ENCODE results near the gene MSRB3.
"Not testable (repeated sequence)": the region's sequence is repeated elsewhere in the genome, so short reads cannot be mapped to it uniquely, and the experiment has no call there.

Gene MSRB3

DNA sequence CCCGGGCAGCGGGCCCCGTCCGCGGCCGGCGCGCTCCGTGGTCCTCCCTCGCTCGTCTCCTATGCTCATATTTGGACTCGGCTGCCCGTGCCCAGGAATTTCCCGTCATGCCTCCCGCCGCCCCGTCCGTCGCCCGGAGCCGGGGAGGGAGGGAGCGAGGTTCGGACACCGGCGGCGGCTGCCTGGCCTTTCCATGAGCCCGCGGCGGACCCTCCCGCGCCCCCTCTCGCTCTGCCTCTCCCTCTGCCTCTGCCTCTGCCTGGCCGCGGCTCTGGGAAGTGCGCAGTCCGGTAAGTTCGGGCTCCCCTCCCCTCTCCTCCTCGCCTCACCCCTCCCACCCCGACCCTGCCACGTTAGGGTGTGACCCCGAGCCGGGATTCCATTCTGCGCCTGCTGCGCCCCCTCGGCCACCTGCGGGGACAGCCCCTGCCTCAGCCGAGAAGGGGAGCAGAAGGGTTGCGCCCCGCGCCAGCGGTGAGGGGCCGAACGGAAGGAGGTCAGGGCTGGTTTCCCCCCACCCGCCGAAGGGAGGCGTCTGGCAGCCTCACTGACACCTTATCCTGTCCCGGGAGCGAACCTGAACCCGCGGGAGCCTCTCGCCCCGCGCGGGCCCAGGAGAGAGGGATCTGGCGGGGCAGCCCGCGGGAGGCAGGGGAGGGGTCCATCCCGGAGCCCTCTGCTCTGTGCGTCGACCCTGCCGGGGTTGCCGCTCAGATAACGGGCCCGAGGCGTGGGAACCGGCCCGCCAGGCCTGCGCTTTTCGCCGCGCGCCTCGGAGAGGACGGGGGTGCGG, at the start of gene MSRB3:
MSRB3 (plus strand) TSS at position 108 of the 793 bp plus-strand sequence. CDS start 29,897 bp downstream, outside the sequence.
- DNase-seq, result no peak

DNA sequence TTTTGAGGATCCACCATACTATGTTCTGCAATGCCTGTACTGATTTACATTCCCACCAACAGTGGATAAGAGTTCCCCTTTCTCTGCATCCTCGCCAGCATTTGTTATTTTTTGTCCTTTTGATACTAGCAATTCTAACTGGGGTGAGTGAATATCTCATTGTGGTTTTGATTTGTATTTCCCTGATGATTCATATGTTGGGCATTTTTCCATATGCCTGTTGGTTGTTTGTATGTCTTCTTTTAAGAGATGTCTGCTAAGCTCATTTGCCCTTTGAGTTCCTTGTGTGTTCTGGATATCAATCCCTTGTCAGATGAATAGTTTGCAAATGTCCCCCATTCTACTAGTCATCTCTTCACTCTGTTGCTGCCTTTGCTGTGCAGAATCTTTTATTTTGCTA, 49.0 kb upstream of the MSRB3 start:
- no peak for DNase-seq

DNA sequence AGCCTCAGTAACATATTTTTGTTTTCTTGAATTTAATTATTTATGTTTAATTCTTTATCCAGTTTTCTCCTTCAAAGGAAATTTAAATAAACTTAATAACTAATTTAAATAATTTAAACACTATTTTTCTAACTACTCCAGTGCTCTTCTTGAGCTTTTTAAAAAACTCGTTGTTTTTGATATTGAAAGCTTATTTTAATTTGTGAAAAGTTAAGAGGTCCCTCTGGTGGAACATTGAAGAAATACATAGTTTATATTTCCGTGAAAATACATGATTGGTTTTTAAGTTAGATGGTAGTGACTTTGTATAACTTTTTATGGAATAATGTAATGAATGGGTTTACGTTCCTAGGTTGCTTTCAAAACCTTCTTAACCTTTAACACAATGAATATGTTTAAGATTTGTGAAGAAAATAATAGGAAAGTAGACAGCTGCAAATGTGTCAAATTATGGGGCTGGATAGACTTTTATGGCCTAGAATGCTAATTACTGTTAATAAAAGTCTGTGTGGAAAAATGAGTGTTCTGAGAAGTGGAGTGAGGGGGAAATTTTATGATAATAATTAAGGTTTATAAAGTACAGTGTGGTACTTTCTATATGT, 45.9 kb upstream of the MSRB3 start:
- no peak for DNase-seq

DNA sequence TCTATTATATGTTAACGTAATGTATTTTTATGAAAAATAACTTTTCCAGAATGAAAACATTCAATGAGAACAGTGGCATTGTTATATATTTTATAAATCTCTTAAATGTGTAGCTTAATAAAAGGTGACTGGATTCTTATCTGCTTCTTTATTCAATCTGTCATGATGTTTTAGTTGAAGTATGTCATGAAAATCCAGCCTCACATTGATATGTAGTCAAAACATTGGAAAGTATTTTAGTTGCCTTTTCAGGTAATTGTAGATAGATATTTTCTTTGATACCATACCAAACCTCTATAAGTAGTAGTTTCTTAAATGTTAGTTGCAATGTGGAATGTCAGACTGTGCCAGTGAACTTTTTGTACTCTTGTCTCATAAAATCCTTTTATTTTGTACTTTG, 41.3 kb upstream of the MSRB3 start:
- DNase-seq, result no peak

DNA sequence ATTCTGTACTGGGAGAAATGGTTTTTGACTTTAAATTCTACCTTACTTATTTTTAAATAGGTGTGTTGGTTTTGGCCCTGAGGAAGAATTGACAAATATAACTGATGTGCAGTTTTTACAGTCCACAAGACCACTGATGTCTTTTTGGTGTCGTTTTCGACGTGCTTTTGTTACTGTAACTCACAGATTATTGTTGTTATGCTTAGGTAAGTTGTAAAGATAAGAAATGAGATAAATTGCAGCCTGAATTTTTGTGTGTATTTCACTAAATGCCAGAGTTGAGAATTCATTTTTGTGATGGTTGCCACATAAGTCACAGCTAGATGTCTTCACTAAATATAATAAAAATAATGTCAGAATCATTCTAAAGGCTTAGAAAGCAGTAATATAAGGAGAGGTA, 39.9 kb upstream of the MSRB3 start:
- DNase-seq, result no peak

DNA sequence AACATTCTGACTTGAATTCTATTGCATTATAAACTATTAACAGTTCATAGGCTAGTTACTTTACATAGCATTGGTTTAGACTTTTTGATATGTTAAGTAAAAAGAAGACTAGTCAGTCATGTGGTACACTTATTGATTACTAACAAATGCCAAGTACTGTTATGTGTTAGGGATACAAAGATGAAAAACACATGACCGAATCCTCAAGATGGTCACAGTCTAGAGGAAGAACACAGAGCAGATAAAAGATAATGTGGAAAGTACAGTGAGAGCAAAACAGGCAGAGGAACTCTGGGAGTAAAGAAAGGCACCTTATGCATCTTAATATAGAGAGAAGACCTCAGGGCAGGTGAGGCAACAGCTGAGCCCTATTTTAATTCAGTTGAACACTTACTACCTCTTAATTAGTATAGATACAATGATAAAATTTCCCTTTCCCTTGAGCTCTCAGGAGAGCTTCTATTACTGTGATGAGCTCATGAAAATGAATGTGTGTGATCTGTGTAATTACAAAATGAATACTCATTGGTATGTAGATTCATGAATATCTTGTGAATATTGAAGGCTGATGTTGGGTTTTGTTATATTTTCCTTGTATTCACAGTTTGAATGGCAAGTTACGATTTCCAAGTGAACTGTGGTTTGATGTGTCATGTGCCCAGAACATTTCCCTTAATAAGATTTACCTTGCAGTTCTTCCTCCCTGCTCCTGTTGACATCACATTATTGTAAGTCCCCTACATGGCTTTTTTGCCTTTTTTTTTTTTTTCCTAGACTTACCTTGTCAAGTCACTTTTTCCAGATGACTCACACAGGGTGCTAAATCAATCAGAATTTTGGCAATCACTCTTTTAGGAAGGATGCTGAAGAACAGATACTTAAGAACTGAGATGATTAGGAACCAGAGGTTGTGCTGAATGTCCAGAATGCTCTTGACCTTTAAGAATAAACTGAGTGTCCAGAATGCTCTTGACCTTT, 29.5 kb upstream of the MSRB3 start:
- no peak for DNase-seq

DNA sequence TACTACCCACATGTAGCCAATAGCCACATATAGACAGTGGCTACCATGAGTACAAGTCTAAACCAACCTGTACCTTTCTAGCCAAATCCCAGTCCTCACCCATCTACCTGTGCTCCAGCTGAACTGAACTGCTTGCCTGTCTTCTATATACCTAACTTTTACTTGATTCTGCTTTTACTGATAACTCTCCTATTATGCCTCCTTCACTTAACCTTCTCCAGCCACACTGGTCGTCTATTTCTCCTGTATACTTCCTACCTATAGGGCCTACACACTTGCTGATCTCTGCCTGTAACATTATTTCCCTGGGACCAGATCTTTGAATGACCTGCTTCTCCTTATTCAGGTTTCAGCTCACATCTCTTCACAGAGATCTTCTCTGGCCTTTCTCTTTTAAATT, 26.0 kb upstream of the MSRB3 start:
- no peak for DNase-seq

DNA sequence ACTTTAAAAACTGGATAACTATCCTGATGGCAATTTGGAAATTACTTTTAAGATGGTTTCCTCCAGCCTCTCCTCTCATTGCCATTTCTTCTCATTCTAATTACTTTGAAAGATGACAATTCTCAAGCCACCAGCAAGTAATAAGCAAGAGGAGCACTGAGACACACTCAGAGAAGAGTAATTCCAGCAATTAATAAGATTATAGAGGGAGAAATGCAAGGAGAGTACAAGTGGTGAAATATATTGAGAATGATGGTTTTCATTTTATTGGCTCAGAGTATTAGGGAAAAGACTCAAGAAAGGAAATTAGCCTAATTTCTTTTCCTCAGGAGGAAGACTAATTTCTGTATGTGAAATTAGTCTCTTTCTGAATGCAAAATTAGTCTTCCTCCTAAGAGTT, 20.5 kb upstream of the MSRB3 start:
- no peak for DNase-seq

DNA sequence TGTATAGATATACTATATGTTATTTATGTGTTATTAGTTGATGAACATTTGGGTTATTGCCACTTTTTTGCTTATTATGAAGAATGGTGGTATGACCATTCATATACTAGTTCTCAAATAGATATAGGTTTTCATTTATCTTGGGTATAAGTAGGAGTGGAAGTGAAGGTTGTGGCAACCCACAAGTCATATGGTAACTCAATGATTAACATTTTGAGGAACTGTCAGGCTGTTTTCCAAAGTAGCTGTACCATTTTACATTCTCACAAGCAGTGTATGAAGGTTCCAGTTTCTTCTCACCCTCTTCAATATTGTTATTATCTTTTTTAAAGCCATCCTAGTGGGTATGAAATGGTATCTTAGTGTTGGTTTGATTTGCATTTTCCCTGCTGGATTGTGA, 19.0 kb upstream of the MSRB3 start:
- DNase-seq, result no peak

DNA sequence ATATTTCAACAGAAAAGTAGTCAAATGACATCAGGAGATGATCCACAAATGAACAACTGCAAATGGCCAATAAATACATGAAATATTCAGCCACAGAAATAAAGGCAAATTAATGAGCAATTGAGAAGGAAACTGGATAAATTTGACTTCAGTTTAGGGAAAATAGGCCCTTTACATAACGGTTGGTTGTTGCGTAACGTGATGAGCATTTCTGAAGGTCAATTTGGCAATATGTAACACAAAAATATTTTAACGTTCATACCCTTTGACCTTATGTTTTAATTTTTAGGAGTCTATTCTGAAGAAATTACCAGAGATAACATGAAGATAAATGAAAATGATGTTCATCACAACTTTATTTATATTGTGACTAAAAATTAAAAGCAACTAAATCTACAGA, 14.7 kb upstream of the MSRB3 start:
- no peak for DNase-seq

DNA sequence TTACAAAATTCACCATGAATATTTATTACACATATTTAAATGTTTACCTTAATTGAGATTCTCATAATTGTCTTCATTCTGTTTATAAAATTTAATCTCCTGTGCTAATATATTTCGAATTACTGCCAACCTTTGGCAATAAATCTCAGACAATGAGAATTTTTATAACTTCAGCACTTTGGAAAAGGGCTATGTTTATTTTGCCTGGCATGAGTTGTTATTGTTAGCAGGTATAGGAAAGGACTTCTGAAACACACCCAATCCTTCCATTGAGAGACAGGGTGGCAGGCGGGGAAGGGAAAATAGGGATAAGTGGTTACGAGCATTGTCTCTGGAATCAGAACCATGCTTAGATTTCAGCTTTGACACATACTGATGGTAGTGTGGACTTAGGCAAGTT, 12.1 kb upstream of the MSRB3 start:
- DNase-seq, result no peak

DNA sequence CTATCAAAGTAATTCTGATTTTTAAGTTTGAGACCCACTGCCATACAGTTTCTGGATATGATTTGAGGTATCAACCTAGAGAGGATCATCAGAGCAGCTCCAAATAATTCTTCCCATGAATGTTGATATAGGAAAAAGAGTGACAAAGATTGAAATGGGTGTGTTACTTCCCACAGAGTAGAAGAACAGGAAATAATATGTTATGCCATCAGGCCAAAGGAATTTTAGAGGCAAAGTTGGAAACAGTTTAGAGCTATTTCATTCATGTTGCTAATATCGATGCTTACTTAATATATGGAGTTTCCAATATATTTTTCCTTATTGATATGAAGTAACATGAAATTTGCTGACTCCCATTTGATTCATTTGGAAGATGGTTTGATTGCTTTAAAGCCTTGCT, 8.9 kb upstream of the MSRB3 start:
- no peak for DNase-seq

DNA sequence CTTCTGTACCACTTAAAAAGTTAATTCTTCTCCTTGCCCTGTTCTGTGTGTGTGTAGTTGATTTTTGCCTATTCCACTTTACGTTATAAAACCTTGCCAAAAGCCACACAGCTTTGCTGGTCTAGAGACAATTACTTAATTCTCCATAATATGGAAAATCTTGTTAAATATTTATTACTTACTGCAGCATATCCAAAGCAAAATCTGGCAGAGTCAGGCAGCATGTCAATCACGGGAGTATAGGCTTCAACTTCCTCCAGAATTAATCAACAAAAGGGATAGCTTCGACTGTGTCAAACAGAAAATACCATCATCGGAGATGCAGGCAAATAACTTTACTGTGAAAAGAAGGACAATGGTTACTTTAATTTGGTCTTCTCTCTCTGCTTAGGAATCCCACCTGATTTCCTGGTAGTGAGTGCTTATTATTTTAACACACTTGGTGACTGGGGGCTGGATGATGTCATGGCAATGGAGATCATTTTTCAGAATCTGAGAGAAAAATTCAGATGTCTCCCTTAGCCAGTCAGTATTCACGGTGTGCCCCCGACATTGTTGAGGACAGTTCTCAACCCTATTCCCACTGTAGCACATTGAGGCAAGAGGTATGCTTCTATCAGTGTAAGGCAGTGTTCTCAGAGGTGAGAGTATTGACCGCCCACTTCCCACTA, 3.7 kb upstream of the MSRB3 start:
- no peak for DNase-seq

DNA sequence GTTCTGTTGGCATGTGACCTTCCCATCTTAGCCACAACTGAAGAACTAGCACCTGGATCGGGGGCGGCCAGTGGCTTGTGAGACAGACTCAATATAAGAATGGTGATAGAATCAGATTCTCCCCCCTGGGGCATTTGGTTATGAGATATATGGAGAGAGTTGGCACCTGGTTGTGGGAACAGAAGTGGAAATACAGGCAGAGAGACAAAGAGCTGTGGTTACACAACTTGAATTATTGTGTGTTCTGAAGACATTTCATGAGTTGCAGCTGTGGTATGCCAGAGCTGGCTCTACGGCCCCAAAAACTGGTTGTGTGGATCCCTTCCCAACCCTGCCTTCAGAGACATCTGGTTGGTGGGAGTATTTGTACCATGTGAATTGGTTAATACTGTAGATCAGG, 2.9 kb upstream of the MSRB3 start:
- no peak for DNase-seq

DNA sequence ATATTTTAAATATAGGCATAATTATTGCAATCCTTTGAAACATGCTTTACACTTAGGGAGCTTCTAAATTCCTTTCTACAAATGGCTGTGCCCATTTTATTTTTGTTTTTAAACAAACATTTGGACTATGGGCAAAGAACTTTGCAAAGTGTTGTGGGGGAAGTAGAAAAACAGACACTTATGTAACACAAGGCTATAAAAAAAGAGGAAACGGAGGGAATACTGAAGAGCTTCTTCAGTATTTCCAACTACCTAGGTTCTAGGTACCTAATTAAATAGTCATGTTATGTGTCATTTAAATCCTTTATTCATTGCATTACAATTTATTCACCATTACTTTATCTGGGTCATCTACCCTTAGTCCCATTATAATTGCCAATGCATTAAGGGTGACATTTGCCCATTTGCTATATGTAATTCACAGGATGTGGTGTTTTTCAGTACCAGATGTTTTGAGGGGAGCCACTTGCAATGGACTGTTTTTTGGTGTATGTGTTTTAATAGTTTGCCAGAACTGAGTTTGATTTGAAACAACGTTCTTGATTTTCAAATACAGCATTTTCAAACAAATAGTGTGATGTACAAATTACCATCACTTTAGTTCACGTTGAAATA, 1.5 kb upstream of the MSRB3 start:
- no peak for DNase-seq

DNA sequence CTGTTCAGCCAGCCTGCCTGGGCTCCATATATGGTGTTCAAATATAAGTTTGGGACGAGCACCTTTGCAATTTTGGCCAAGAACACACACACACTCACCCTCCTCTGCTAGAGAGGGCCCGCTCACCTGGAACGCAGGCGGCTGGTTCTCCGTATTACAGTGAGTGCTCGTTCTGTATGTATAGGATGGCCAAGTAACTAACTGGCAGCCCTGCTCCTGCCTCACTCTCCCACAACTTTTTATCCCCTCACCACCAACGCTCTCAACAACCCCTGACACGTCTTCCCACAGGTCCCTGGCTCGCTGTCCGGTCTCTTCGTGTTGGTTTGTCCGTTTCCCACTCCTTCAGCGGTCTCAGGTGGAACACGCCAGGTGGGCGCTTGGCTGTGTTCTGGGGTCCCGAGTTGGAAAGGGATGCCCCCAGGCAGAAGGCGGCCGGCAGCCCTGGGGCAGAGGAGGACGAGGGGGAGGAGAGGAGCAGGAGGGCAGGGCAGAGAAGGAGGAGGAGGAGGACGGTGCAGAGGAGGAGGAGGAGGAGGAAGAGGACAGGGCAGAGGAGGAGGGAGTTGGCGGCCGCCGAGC, 398 bp upstream of the MSRB3 start:
- no peak for DNase-seq

DNA sequence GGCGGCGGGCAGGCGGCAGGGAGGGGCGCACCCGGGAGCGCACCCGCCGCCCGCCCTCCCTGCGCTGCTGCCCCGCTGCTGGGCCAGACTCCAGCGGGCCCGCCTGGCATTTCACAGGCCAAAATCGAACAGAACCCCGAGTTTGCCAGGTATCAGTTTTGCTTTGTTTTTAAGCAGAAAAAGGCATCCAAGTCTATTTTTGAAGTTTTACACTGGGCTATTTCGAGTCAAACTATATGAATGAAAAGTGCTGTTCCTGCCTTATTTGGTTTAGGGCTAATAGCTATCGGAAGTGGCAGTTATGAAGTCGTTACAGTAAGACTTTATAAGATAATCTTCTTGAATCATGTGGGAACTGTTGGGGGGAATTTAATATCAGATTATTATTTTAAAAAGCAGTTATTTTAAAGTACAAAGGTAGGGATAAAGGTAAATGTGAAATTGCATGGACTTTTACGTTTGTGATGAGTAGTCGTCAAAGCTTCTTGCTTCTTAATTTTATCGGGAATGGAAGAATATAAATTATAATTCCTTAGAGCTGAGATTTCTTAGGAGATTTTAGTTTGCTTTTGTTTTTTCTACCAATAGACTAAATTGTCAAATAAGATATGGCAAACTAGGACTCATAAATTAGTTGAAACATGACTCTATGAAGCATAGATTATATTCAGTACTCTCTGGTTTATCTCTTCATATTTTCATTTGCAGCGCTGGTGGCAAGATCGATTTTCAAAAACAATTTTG, 1.1 kb downstream of the MSRB3 start:
- DNase-seq, result no peak

DNA sequence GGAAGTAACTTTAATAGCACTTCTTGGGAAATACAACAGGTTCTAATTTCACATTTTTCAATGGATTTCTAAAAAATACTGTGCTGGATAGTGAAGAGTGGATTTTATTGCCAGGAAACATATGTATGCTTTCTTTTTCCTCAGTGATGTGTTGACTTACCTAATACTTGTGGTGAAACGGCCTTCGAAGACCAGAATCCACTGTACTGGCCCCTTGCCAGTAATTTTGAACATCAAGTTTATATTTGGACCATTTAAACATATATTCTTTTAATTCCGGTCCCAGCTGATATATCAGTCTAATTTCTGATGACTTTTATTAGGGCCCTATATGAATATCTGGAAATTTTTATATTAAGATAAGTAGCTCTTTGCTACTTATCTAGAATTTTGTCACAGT, 1.8 kb downstream of the MSRB3 start:
- no peak for DNase-seq

DNA sequence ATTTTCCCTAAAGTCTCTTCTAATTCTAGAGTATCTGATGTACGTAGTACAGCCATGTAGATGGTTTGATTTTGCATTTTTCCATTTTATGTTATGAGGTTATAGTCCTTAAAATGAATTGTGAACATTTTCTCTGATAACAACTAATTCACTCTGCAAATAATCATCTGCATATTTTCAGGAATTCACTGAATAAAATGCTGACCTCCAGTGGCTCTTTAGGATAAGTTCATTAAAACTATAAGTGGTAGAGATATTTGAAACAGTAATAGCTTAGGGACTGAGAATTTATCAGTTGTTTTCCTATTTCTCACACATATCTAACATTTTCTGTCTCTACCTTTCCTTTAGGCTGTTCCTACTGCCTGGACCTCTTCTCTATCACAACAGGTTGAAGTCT, 4.4 kb downstream of the MSRB3 start:
- DNase-seq, result no peak

DNA sequence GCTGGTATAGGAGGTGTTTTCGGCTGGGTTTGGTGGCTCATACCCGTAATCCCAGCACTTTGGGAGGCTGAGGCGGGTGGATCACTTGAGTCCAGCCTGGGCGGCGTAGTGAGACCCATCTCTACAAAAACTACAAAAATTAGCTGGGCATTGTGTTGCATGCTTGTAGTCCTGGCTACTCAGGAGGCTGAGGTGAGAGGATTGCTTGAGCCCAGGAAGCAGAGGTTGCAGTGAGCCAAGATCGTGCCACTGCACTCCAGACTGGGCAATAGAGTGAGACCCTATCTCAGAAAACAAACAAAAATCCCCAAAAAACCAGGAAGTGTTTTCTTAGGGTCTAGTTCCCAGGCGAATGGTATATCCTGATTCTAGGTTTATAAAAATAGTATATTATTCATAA, 7.0 kb downstream of the MSRB3 start:
- not testable (repeated sequence) for DNase-seq

DNA sequence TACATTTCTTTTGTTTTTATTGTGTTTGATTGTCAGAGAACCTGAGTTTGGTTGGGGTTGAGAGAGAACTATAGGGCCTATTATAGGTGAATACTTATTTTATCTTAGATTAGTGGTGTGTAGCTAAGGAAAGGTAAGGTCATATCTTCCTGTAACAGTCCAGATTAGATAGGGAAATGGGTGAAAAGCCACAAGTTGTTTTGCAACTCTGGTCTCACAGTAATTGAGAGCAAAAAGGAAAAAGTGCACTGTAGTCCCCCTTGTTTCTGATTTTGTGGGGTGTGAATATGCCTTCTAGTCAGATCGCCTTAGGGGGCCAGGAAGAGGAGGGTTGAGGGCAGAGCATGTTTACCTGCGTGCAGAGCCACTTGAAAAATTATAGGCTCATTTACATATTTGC, 8.9 kb downstream of the MSRB3 start:
- no peak for DNase-seq

DNA sequence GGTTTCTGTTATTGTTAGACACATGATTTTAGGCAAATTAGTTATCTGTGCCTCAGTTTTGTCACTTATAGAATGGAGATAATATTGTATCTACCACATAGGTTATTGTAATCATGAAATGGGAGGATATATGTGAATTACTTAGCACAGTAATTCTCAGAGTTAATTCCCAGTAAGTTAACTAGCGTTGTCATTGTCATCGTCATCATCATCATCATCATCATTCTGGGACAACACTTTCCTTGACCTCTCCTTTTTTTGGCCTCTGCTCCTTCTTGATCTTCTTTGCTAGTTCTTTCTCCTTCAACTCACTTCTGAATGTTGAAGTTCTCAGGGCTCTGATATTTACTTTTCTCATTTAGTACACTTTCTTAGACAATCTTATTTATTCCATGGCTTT, 13.8 kb downstream of the MSRB3 start:
- no peak for DNase-seq
